ENCODE results near the gene OXCT1.

The OXCT1 gene

DNA sequence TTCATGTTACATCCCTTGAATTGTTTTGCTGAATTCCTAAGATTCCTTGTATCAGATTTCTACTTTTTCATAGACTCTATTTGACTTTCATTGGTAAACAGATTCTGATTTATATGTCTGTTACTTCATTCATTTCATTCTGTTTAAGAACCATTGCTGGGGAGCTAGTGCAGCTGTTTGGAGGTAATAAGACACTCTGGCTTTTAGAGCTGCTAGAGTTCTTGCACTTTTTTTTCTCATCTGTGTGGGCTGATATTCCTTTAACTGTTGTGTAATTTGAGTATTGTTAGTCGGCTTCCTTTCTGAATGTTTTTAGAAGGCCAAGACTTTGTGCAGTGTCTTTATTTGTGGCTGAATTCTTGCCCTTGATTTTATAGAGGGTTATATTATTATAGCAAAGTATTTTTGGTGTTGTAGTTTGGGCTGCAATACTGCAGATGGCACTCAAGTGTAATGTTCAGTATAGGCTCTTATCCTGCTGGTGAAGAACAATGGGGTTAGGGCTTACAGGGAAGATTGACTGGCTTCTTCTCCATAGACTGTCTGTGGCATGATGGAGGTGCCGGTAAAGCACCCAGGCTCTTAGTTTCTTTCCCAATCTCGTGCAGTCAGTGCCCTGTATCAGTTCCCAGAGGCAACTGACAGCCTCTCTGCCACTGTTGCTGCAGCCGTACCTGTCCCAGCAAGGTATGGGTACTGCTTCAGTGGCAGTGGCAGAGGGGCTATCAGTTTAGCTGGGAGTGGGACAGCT lies 162.2 kb downstream of the OXCT1 start:
- no peak for DNase-seq

DNA sequence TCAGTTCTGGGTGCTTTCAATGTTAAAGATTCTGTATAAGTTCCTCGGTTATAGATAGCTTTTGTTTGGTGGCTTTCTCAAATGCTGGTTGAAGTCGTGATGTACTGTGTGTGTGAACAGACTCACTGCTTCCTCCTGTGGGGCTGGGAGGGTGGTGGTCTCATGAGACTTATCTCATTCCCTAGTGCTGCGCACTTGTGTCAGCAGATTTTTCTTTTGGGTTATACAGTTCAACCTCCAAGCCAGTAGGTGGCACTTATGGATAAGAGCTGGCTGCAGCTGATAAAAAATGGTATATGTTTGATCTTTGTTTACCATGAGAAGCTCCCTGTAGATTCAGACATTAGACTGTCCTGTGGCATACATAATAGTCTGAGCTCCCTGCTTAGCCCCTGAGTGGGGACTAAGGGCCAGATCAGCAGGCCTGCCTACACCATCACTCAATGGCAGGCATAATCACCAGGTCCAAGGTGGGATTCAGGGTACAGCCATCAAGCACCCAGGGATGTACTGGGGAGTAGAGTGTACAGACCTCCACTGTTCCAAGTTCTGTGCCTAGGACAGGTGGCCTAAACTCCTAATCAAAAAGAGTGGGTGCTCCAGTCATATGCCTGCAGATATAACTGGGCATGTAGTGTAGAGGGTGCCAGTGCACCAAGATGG lies 174.2 kb downstream of the OXCT1 start:
- DNase-seq, result no peak

DNA sequence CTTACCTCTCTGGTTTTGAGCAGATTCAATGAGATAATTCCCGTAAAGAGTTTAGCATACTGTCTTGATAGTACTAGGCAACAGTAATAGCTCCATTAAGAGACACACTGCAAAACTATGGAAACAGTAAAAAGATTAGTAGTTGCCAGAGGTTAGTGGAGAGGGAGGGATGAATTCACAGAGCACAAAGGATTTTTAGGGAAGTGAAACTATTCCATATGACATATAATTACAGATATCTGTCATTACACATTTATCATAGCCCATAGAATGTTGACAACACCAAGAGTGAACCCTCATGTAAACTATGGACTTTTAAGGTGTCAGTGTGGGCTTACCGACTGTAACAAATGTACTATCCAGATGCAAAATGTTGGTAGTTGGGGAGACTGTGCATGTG lies 183.5 kb downstream of the OXCT1 start:
- DNase-seq, result no peak

DNA sequence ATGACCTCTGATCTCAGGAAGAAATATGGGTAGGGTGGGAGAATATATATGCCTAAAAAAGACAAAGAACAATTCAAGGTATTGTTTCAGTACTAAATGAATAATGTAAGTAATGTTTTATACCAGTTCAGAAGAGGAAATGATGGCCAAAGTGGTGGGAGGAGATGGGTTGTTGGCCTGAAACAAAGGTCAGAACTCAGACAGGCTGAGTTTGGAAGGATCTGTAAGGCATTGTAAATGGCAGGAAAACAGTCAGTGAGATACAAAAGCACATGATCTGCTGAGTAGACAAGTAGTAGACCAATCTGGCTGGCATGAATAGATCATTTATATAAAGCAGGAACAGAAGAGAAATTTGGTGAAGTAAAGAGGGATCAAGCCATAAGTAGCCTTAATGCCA lies 184.0 kb downstream of the OXCT1 start:
- no peak for DNase-seq

DNA sequence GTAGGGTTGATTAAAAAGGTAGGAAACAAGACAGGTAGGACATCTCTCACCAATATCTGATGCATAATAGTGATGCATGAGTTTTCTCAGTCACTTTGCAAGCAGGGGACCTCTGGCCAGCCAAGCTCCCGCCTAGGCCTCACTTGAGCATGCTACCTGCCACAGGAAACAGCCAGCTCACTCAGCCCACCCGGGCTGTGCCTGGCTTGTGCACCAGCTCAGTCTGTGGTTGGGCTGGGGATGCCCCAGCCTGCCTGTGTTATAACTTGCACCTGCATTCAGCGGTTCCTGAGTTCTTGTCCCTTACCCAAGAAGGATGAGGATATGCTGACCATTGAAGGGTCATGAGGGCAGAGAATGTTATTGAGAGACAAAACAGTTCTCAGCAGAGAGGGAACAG lies 187.0 kb downstream of the OXCT1 start:
- DNase-seq, result no peak

DNA sequence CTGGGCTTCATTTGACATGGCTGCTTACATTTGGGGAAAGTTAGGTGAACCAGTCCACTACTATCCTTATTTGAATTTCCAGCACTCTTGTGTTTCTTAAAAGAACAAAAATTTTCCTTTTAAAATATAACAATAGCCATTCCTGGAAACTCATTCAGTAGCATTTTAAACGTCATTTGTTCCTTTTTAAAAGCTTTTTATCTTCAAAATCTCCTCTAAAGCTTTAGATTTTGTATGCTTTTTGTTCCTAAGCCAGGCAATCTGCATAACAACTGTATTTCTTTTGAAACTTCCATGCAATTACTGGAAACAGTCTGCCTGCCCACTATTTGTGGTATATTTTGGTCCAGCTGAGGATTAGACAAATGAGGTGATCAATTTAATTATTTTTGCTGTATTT lies 187.6 kb downstream of the OXCT1 start:
- no peak for DNase-seq

DNA sequence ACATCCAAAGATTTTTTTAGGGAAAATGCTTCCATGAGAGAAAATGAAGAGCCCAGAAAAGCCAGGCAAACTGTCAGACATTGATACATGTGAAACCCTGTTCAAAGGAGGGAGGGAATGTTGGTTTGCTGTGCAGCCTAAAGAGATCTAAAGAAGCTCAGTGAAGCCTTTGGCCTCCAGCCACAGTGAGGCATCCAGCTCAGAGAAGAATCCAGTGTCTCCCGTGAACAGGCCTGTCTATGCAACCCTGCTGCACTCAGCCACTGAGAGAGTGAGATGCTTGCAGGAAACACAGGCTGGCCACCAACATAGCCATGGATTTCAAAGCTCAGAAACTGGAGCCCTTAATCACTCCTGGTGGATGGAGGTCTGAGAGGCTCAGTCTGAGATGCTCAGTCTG lies 188.4 kb downstream of the OXCT1 start:
- no peak for DNase-seq

Measured in CD4-positive, alpha-beta T cell treated with Interleukin-6 for 4 hours (primary cell).